Lung (tissue), 12 donors: ENCODE results near the gene ARID1B. TPM values are rescaled to one million over a fixed set of nuclear protein-coding genes. Genes with fewer than 3 reads are reported as not detected.

ENCODE experiments used
- ATAC-seq: fragments of 200-7000 bp; cut with Tn5 transposase; one replicate; pipeline ENCODE4 v1.9.1; 2020; ENCODE audit warnings: moderate number of reproducible peaks; ENCODE audit not compliant: insufficient read depth, low FRiP score
- DNase-seq, 3 donors: peaks; one replicate each; pipeline ENCODE4 v3.0.0-alpha.2; 2013 to 2017
- H3K27ac ChIP-seq, 2 donors: one replicate each; pipeline ENCODE4 v1.5.1; 2013; ENCODE audit warnings: mild to moderate bottlenecking in 2 of 2, moderate library complexity in 2 of 2, control low read depth in 1 of 2, inconsistent platforms in 1 of 2, low read depth in 1 of 2, low read length in 1 of 2
- H3K27me3 ChIP-seq, 3 donors: one replicate each; pipeline ENCODE4 v1.5.1; 2013; ENCODE audit warnings: low read length in 2 of 3; ENCODE audit not compliant: control insufficient read depth in 3 of 3, insufficient read depth in 3 of 3
- H3K36me3 ChIP-seq, 4 donors: one replicate each; pipeline ENCODE4 v1.5.1; 2013; ENCODE audit warnings: low read length in 4 of 4, mild to moderate bottlenecking in 1 of 4, moderate library complexity in 1 of 4; ENCODE audit not compliant: control insufficient read depth in 4 of 4, insufficient read depth in 4 of 4
- H3K4me1 ChIP-seq, 5 donors: one replicate each; pipeline ENCODE4 v1.5.1; 2013; ENCODE audit warnings: low read length in 5 of 5, mild to moderate bottlenecking in 2 of 5, moderate library complexity in 1 of 5; ENCODE audit not compliant: control insufficient read depth in 5 of 5, insufficient read depth in 5 of 5
- H3K4me3 ChIP-seq: one replicate; pipeline ENCODE4 v1.5.1; 2013; ENCODE audit warnings: mild to moderate bottlenecking, control low read depth, moderate library complexity
- H3K9ac ChIP-seq, 2 donors: one replicate each; pipeline ENCODE4 v1.5.1; 2013; ENCODE audit warnings: low read length in 2 of 2, control low read depth in 1 of 2; ENCODE audit not compliant: insufficient read depth in 1 of 2
- H3K9me3 ChIP-seq, 4 donors: one replicate each; pipeline ENCODE4 v1.5.1; 2013; ENCODE audit warnings: low read length in 3 of 4, mild to moderate bottlenecking in 1 of 4, moderate library complexity in 1 of 4; ENCODE audit not compliant: control insufficient read depth in 4 of 4, insufficient read depth in 3 of 4
- CTCF ChIP-seq: IDR thresholded peaks from 2 replicates; pipeline ENCODE4 v1.5.1; 2012; ENCODE audit warnings: mild to moderate bottlenecking; ENCODE audit errors: control extremely low read depth, extremely low read depth
- WGBS, 2 donors: extraction: QIAGEN DNeasy Blood & Tissue Kit; methylation state at CpG; one replicate each; pipeline ENCODE4 v1.1.7; 2013; 5-methylcytosine and 5-hydroxymethylcytosine counted together
- polyA plus RNA-seq, 2 donors: library from polyadenylated mRNA; stranded (reverse); fragments of 200-250 nt; gene quantifications; one replicate each; pipeline ENCODE4 v1.2.1, GENCODE V29; 2013
- total RNA-seq, 2 donors: library from RNA; depleted of rRNA in 1 of 2; stranded (reverse); fragments of >200 nt in 1 of 2; gene quantifications; one replicate each; pipeline ENCODE4 v1.2.1, GENCODE V29; 2014 to 2021
- donor health status: control.
- donor health status: control.
- donor health status: Bipolar disorder and iron deficiency.
- donor health status: healthy.
- donor health status: DM: yes; HTN: yes; CAD: no.

The ARID1B gene
- total and polyA plus RNA-seq, 4 donors: 10.5 to 239 (median 50.9) TPM

GRCh38 chr6:157056275-157056674 is 279.1 kb downstream of the ARID1B start:
- H3K4me3 ChIP-seq: no peak overlapping the region
- H3K27ac ChIP-seq: no peak overlapping the region
- DNase-seq: no peak
- TF ChIP-seq CTCF: no peak
- no peak overlapping the region for H3K9ac ChIP-seq
- H3K4me1 ChIP-seq: peaks cover 0 to 16% (median 2%) of the 10 kb centered on the region in 5 donors
- no peak for ATAC-seq
- H3K9me3 ChIP-seq: no peaks in the 10 kb centered on the region
- no peaks in the 10 kb centered on the region for H3K27me3 ChIP-seq
- WGBS, 2 donors: 57 to 70% methylated on average over 1 of the region's 1 CpG
- peaks cover 0 to 6% (median 0%) of the 10 kb centered on the region in 4 donors for H3K36me3 ChIP-seq

GRCh38 chr6:157058574-157058973 is 281.4 kb downstream of the ARID1B start:
- H3K9me3 ChIP-seq: no peaks in the 10 kb centered on the region
- peaks cover 0 to 6% (median 0%) of the 10 kb centered on the region in 4 donors for H3K36me3 ChIP-seq
- no peak overlapping the region for H3K27ac ChIP-seq
- ATAC-seq (no peak), DNase-seq (no peak)
- H3K4me3 ChIP-seq: no peak overlapping the region
- no peaks in the 10 kb centered on the region for H3K27me3 ChIP-seq
- TF ChIP-seq CTCF: no peak
- peaks cover 0 to 14% (median 4%) of the 10 kb centered on the region in 5 donors for H3K4me1 ChIP-seq
- H3K9ac ChIP-seq: no peak overlapping the region
- 93 to 94% methylated on average over 9 of the region's 9 CpGs for WGBS, 2 donors

DNA sequence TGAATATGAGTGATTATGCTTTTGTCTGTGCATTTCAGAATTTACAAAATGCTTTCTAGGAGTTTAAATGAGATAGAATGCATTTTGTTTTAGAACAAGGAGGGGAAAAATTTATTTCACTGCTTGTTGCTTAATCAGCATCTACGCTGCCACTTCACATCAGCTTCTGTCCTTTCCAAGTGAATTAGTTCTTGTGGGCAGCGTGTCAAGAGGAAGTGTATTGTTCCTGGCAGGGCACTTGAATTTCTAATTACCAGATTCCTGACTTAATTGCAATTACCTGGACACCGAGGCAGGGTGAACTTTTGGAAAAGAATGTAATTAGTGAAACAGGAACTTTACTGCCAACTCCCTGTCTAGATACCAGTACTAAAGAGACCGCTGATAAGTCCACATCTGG is 282.6 kb downstream of the ARID1B start:
- Histone ChIP-seq H3K4me3 (no peak overlapping the region), H3K36me3 (peaks cover 0 to 6% (median 0%) of the 10 kb centered on the region in 4 donors), H3K9me3 (no peaks in the 10 kb centered on the region), H3K27me3 (no peaks in the 10 kb centered on the region), H3K4me1 (peaks cover 0 to 14% (median 5%) of the 10 kb centered on the region in 5 donors), H3K9ac (no peak overlapping the region), H3K27ac (no peak overlapping the region)
- ATAC-seq (peak; percentile 27), DNase-seq (peak in 1 of 3 donors; percentile 32)
- 22 to 28% methylated on average over 4 of the region's 4 CpGs for WGBS, 2 donors
- no peak for TF ChIP-seq CTCF

DNA sequence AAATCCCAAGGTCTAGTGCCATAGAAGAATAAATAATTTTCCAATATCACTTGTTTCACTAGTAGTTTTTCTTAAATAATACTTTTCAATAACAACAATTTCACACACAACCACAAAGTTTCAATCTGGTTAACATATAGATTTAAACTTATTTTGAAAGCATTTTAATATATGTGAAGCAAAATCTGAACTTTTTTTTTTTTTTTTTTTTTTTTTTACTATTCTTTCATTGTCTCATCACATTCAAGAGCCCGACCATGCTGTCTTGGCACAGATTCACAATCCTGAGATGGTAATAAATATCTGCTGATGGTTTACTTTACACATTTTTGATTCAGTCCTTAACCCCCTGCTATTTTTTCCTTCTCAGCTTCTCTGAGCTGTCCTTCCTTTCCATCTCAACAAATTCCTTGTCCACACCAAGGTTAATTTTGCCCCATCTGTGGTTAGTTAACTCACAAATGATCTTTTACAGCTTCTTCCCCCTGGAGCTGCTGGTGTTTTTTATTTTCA is 283.3 kb downstream of the ARID1B start:
- ATAC-seq: no peak
- H3K27ac ChIP-seq: no peak overlapping the region

More for the DNA sequence above, 283.3 kb downstream of the ARID1B start:
- 10 to 67% methylated on average over 1 of the region's 1 CpG for WGBS, 2 donors
- no peak for TF ChIP-seq CTCF
- H3K9me3 ChIP-seq: no peaks in the 10 kb centered on the region
- H3K27me3 ChIP-seq: no peaks in the 10 kb centered on the region
- H3K36me3 ChIP-seq: peaks cover 0 to 6% (median 0%) of the 10 kb centered on the region in 4 donors
- no peak overlapping the region for H3K4me3 ChIP-seq
- DNase-seq: no peak
- H3K4me1 ChIP-seq: peaks cover 0 to 14% (median 5%) of the 10 kb centered on the region in 5 donors
- H3K9ac ChIP-seq: no peak overlapping the region
